ENCODE data around the gene DDIT3.

The DDIT3 gene

GRCh38 chr12:57541001-57541400, 20.7 kb upstream of the DDIT3 start:
- ChIA-PET POLR2A (no interaction called here), CTCF (interaction anchor here (1.5 to 2.3 kb wide), 3 partner anchors 10 to 88 kb away, joined by 3 to 10 read pairs (median 5); no protein-coding TSS in a partner anchor)
- no peak for TF ChIP-seq CTCF (IDR thresholded peaks at IDR 0.05; ENCODE audit: control extremely low read depth, extremely low read depth, low read depth, missing control alignments)
- DNase-seq (ENCODE audit: extremely low spot score) = no peak

GRCh38 chr12:57539134-57539768, 18.9 kb upstream of the DDIT3 start:
- POLR2A ChIA-PET = interaction anchor here (1.3 kb wide), 1 partner anchor 19 kb away, joined by 5 read pairs; the partner anchor contains the start of gene DDIT3

GRCh38 chr12:57536597-57536942, 16.3 kb upstream of the DDIT3 start:
- POLR2A ChIA-PET = interaction anchor here (1.1 kb wide), 1 partner anchor 11 kb away, joined by 9 read pairs; the partner anchor contains the start of gene DCTN2
- CTCF ChIA-PET = interaction anchor here (0.6 to 2.9 kb wide), 3 partner anchors 10 to 21 kb away, joined by 3 to 13 read pairs (median 7); partner anchors contain the start of gene DCTN2
- TF ChIP-seq CTCF (IDR thresholded peaks at IDR 0.05; ENCODE audit: control extremely low read depth, extremely low read depth, low read depth, missing control alignments) = no peak
- no peak for DNase-seq (ENCODE audit: extremely low spot score)

More at GRCh38 chr12:57539134-57539768, 18.9 kb upstream of the DDIT3 start:
- CTCF ChIA-PET = interaction anchor here (1.4 to 3.6 kb wide), 8 partner anchors 9 to 217 kb away, joined by 4 to 10 read pairs (median 6); partner anchors contain the start of gene MBD6
- no peak for TF ChIP-seq CTCF (IDR thresholded peaks at IDR 0.05; ENCODE audit: control extremely low read depth, extremely low read depth, low read depth, missing control alignments)
- DNase-seq (ENCODE audit: extremely low spot score) = no peak

GRCh38 chr12:57535764-57536596, 15.7 kb upstream of the DDIT3 start:
- ChIA-PET CTCF (interaction anchor here (0.6 to 2.9 kb wide), 3 partner anchors 11 to 22 kb away, joined by 3 to 13 read pairs (median 7); partner anchors contain the start of gene DCTN2), POLR2A (no interaction called here)
- no peak for DNase-seq (ENCODE audit: extremely low spot score)
- TF ChIP-seq CTCF (IDR thresholded peaks at IDR 0.05; ENCODE audit: control extremely low read depth, extremely low read depth, low read depth, missing control alignments) = no peak

- no peak for TF ChIP-seq CTCF (IDR thresholded peaks at IDR 0.05; ENCODE audit: control extremely low read depth, extremely low read depth, low read depth, missing control alignments)
- CTCF ChIA-PET = interaction anchor here (0.6 to 2.9 kb wide), 4 partner anchors 10 to 292 kb away, joined by 3 to 13 read pairs (median 5); partner anchors contain the start of gene DCTN2
- DNase-seq (ENCODE audit: extremely low spot score) = no peak
- POLR2A ChIA-PET = no interaction called here
Measured at GRCh38 chr12:57534991-57535543, 14.8 kb upstream of the DDIT3 start.

GRCh38 chr12:57534250-57534649, 13.9 kb upstream of the DDIT3 start:
- TF ChIP-seq CTCF (IDR thresholded peaks at IDR 0.05; ENCODE audit: control extremely low read depth, extremely low read depth, low read depth, missing control alignments) = no peak
- CTCF ChIA-PET = interaction anchor here (0.9 to 2.9 kb wide), 5 partner anchors 9 to 72 kb away, joined by 3 to 13 read pairs (median 5); partner anchors contain the start of genes DCTN2 and DDIT3
- POLR2A ChIA-PET = no interaction called here
- DNase-seq (ENCODE audit: extremely low spot score) = no peak

All from GM10248 (cell line).